ENCODE data around the gene ZNHIT2. TPM values are rescaled to one million over a fixed set of nuclear protein-coding genes. Genes with fewer than 3 reads are reported as not detected.

The ZNHIT2 gene
- total and polyA plus RNA-seq, 2 of the 13 experiments (the other 11 are each of a cell fraction or from before 2014, with no cell fraction given), result 1.1 to 6.5 TPM

DNA sequence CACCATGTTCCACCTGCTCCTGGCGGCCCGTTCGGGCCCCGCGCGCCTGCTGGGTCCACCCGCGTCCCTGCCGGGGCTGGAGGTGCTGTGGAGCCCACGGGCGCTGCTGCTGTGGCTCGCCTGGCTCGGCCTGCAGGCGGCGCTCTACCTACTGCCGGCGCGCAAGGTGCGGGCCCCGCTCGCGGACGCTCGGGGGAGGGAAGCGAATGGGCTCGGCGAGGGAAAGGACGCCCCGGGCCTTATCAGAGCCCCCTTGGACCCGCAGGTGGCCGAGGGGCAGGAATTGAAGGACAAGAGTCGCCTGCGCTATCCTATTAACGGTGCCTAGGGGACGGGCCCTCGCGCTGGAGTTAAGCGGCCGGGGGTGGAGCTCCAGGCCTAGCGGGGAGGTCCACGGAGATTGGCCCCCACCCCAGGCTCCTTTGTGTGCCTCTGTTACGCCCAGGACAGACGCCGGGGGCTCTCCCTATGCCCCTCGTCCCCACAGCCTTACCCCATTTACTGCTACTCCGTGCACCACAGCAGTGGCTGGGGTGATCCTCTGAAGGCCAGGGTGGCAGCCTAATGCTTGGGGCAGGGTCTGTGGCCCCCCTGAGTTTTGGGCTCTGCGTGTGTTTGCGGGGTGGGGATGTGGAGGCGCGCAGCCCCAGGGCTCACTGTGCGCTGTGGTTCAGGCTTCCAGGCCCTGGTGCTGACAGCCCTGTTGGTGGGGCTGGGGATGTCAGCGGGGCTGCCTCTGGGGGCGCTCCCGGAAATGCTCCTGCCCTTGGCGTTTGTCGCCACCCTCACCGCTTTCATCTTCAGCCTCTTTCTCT lies 4.7 kb downstream of the ZNHIT2 start (continued):
- TF ChIP-seq NFYB (CRISPR knock-in tag; IDR thresholded peaks at IDR 0.05) (no peak), SIX4 (CRISPR knock-in tag; IDR thresholded peaks at IDR 0.05) (no peak), MTF2 (CRISPR knock-in tag; IDR thresholded peaks at IDR 0.05; ENCODE audit: borderline replicate concordance) (no peak), ZSCAN30 (CRISPR knock-in tag; IDR thresholded peaks at IDR 0.05) (no peak; the same call in 1 of the 2 replicates), CHD2 (IDR thresholded peaks at IDR 0.05; ENCODE audit: low read depth, low read length) (no peak), REXO4 (CRISPR knock-in tag; IDR thresholded peaks at IDR 0.05; ENCODE audit: borderline replicate concordance) (no peak), ZSCAN29 (CRISPR knock-in tag; conservative IDR thresholded peaks at IDR 0.05) (no peak), RORA (CRISPR knock-in tag; IDR thresholded peaks at IDR 0.05) (no peak), PHF21A (CRISPR knock-in tag; IDR thresholded peaks at IDR 0.05) (no peak), ZNF441 (CRISPR knock-in tag; IDR thresholded peaks at IDR 0.05; ENCODE audit: borderline replicate concordance) (no peak), ADNP (CRISPR knock-in tag; IDR thresholded peaks at IDR 0.05) (peak; percentile 79), ZNF607 (CRISPR knock-in tag; IDR thresholded peaks at IDR 0.05; ENCODE audit: borderline replicate concordance) (peak; percentile 86; the same call in 1 of the 2 replicates), ZNF432 (CRISPR knock-in tag; IDR thresholded peaks at IDR 0.05; ENCODE audit: borderline replicate concordance) (no peak), POGK (CRISPR knock-in tag; conservative IDR thresholded peaks at IDR 0.05) (0 out of 2 replicates have a peak, but pooled peaks have one; percentile 51), PAF1 (CRISPR knock-in tag; IDR thresholded peaks at IDR 0.05) (no peak), ZFX (CRISPR knock-in tag; IDR thresholded peaks at IDR 0.05; ENCODE audit: low read depth) (peak; percentile 75), SALL1 (CRISPR knock-in tag; IDR thresholded peaks at IDR 0.05) (peak; percentile 60; the same call in 1 of the 2 replicates), ZNF251 (CRISPR knock-in tag; IDR thresholded peaks at IDR 0.05) (no peak), BRD4 (CRISPR knock-in tag; IDR thresholded peaks at IDR 0.05) (peak; percentile 74; the same call in 1 of the 2 replicates), KDM2A (CRISPR knock-in tag; IDR thresholded peaks at IDR 0.05; ENCODE audit: borderline replicate concordance, low read depth) (peak; percentile 98), ZBTB3 (CRISPR knock-in tag; IDR thresholded peaks at IDR 0.05; ENCODE audit: borderline replicate concordance, low read depth) (no peak), CAMTA2 (CRISPR knock-in tag; IDR thresholded peaks at IDR 0.05; ENCODE audit: borderline replicate concordance) (0 out of 2 replicates have a peak, but pooled peaks have one; percentile 21), FOXP1 (IDR thresholded peaks at IDR 0.05) (no peak), FOXP1 (CRISPR knock-in tag; IDR thresholded peaks at IDR 0.05) (no peak)
- TF ChIP-seq, protein P1, sequence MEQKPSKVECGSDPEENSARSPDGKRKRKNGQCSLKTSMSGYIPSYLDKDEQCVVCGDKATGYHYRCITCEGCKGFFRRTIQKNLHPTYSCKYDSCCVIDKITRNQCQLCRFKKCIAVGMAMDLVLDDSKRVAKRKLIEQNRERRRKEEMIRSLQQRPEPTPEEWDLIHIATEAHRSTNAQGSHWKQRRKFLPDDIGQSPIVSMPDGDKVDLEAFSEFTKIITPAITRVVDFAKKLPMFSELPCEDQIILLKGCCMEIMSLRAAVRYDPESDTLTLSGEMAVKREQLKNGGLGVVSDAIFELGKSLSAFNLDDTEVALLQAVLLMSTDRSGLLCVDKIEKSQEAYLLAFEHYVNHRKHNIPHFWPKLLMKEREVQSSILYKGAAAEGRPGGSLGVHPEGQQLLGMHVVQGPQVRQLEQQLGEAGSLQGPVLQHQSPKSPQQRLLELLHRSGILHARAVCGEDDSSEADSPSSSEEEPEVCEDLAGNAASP (CRISPR knock-in tag; IDR thresholded peaks at IDR 0.05; ENCODE audit: borderline replicate concordance), result 0 out of 2 replicates have a peak, but pooled peaks have one; percentile 39
- TF ChIP-seq, protein P2, sequence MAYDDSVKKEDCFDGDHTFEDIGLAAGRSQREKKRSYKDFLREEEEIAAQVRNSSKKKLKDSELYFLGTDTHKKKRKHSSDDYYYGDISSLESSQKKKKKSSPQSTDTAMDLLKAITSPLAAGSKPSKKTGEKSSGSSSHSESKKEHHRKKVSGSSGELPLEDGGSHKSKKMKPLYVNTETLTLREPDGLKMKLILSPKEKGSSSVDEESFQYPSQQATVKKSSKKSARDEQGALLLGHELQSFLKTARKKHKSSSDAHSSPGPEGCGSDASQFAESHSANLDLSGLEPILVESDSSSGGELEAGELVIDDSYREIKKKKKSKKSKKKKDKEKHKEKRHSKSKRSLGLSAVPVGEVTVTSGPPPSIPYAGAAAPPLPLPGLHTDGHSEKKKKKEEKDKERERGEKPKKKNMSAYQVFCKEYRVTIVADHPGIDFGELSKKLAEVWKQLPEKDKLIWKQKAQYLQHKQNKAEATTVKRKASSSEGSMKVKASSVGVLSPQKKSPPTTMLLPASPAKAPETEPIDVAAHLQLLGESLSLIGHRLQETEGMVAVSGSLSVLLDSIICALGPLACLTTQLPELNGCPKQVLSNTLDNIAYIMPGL (CRISPR knock-in tag; IDR thresholded peaks at IDR 0.05; ENCODE audit: borderline replicate concordance in 1 of 2, low read depth in 1 of 2), result peak; percentile 97 to 99
